Thoracic aorta (tissue), 2 donors: ENCODE data around the gene ZNF511. TPM values are rescaled to one million over a fixed set of nuclear protein-coding genes. Genes with fewer than 3 reads are reported as not detected.
"Not testable (repeated sequence)": the region's sequence is repeated elsewhere in the genome, so short reads cannot be mapped to it uniquely, and the experiment has no call there.

Source experiments
- ATAC-seq: fragments of 150-250 bp; one replicate; pipeline ENCODE4 v1.8.0; 2017; ENCODE audit warnings: low read depth; ENCODE audit not compliant: insufficient number of reproducible peaks, low FRiP score
- DNase-seq: peaks from one replicate; pipeline ENCODE4 v3.0.0-alpha.2; 2020; ENCODE audit warnings: low spot score
- H3K27ac ChIP-seq, 2 donors: fragments of 200-600 bp; sonication (generic); 1 replicate in 1 of 2; 2 replicates in 1 of 2; pipeline ENCODE4 v1.5.1; 2016; ENCODE audit warnings: mild to moderate bottlenecking in 2 of 2, moderate library complexity in 2 of 2
- H3K27me3 ChIP-seq: fragments of 200-600 bp; sonication (generic); replicated peaks from 2 replicates; pipeline ENCODE4 v1.6.0; 2016; ENCODE audit warnings: mild to moderate bottlenecking; ENCODE audit not compliant: insufficient read depth
- H3K36me3 ChIP-seq: fragments of 200-600 bp; sonication (generic); one replicate; pipeline ENCODE4 v1.5.1; 2016
- H3K4me1 ChIP-seq, 2 donors: fragments of 200-600 bp; sonication (generic); 1 replicate in 1 of 2; 2 replicates in 1 of 2; pipeline versions ENCODE4 v1.5.1 to v1.6.0; 2016; ENCODE audit warnings: low read depth in 2 of 2, mild to moderate bottlenecking in 1 of 2; ENCODE audit not compliant: control insufficient read depth in 1 of 2
- H3K4me3 ChIP-seq: fragments of 200-600 bp; sonication (generic); 2 replicates; pipeline ENCODE4 v1.5.1; 2016; ENCODE audit warnings: mild to moderate bottlenecking
- H3K9me3 ChIP-seq: fragments of 200-600 bp; sonication (generic); 2 replicates; pipeline ENCODE4 v1.5.1; 2016
- CTCF ChIP-seq: fragments of 200-600 bp; sonication (generic); IDR thresholded peaks from one replicate; pipeline ENCODE4 v1.5.1; 2019; ENCODE audit warnings: antibody characterized with exemption
- total RNA-seq, 2 donors: library from RNA; depleted of rRNA; stranded (reverse); fragments of >200 nt; gene quantifications; one replicate each; pipeline versions ENCODE4 v1.1.0 to v1.2.3, GENCODE V29; 2016

Gene ZNF511
- total RNA-seq, 2 donors from 2014 or later, result 20.0 to 33.2 TPM

- Histone ChIP-seq H3K9me3 (no peaks in the 10 kb centered on the region), H3K4me1 (peaks cover 4 to 6% of the 10 kb centered on the region in 2 donors), H3K27me3 (no peaks in the 10 kb centered on the region), H3K4me3 (no peak overlapping the region), H3K36me3 (peaks cover 16% of the 10 kb centered on the region), H3K27ac (no peak overlapping the region)
- DNase-seq, result no peak
- ATAC-seq, result no peak
- no peak for TF ChIP-seq CTCF
Observed at GRCh38 chr10:133316266-133316665, 7.6 kb downstream of the ZNF511 start.

- Histone ChIP-seq H3K9me3 (no peaks in the 10 kb centered on the region), H3K4me3 (no peak overlapping the region), H3K36me3 (peaks cover 11% of the 10 kb centered on the region), H3K27ac (no peak overlapping the region), H3K4me1 (peaks cover 4 to 6% of the 10 kb centered on the region in 2 donors), H3K27me3 (no peaks in the 10 kb centered on the region)
- no peak for DNase-seq
- no peak for TF ChIP-seq CTCF
- ATAC-seq, result no peak
Observed at GRCh38 chr10:133316732-133317131, 8.0 kb downstream of the ZNF511 start.

- H3K4me1 ChIP-seq, result peaks cover 4 to 6% of the 10 kb centered on the region in 2 donors
Observed at GRCh38 chr10:133318494-133319127, 9.9 kb downstream of the ZNF511 start.

GRCh38 chr10:133320852-133321422 is 12.2 kb downstream of the ZNF511 start:
- ATAC-seq, H3K4me3 ChIP-seq, DNase-seq, H3K36me3 ChIP-seq, H3K27ac ChIP-seq, H3K9me3 ChIP-seq, H3K27me3 ChIP-seq: not testable (repeated sequence)
- H3K4me1 ChIP-seq, result peaks cover 11 to 17% of the 10 kb centered on the region in 2 donors

More at GRCh38 chr10:133318494-133319127, 9.9 kb downstream of the ZNF511 start:
- H3K9me3 ChIP-seq, result no peaks in the 10 kb centered on the region
- no peak overlapping the region for H3K27ac ChIP-seq
- no peaks in the 10 kb centered on the region for H3K27me3 ChIP-seq
- peak; percentile 36 for ATAC-seq
- peak; percentile 33 for TF ChIP-seq CTCF
- H3K36me3 ChIP-seq, result no peaks in the 10 kb centered on the region
- H3K4me3 ChIP-seq, result peak overlapping the region; percentile 63
- DNase-seq, result no peak

GRCh38 chr10:133322064-133322709 is 13.5 kb downstream of the ZNF511 start:
- not testable (repeated sequence) for H3K36me3 ChIP-seq, H3K27ac ChIP-seq, H3K4me3 ChIP-seq, ATAC-seq, DNase-seq, H3K9me3 ChIP-seq
- peaks cover 13 to 22% of the 10 kb centered on the region in 2 donors for H3K4me1 ChIP-seq
- peaks cover 17% of the 10 kb centered on the region for H3K27me3 ChIP-seq

GRCh38 chr10:133324198-133324792 is 15.6 kb downstream of the ZNF511 start:
- Histone ChIP-seq H3K4me1 (peaks cover 9 to 17% of the 10 kb centered on the region in 2 donors), H3K27ac (no peak overlapping the region), H3K9me3 (no peaks in the 10 kb centered on the region), H3K36me3 (no peaks in the 10 kb centered on the region), H3K27me3 (peaks cover 25% of the 10 kb centered on the region), H3K4me3 (no peak overlapping the region)
- DNase-seq (no peak), ATAC-seq (no peak)
- TF ChIP-seq CTCF, result no peak
